Measurements from ENCODE around the gene BCL7A. TPM values are rescaled to one million over a fixed set of nuclear protein-coding genes. Genes with fewer than 3 reads are reported as not detected.

The BCL7A gene
- total and polyA plus RNA-seq, 2 of the 8 experiments (the other 6 are each of a cell fraction or from before 2014, with no cell fraction given), result 11.9 to 12.7 TPM

DNA sequence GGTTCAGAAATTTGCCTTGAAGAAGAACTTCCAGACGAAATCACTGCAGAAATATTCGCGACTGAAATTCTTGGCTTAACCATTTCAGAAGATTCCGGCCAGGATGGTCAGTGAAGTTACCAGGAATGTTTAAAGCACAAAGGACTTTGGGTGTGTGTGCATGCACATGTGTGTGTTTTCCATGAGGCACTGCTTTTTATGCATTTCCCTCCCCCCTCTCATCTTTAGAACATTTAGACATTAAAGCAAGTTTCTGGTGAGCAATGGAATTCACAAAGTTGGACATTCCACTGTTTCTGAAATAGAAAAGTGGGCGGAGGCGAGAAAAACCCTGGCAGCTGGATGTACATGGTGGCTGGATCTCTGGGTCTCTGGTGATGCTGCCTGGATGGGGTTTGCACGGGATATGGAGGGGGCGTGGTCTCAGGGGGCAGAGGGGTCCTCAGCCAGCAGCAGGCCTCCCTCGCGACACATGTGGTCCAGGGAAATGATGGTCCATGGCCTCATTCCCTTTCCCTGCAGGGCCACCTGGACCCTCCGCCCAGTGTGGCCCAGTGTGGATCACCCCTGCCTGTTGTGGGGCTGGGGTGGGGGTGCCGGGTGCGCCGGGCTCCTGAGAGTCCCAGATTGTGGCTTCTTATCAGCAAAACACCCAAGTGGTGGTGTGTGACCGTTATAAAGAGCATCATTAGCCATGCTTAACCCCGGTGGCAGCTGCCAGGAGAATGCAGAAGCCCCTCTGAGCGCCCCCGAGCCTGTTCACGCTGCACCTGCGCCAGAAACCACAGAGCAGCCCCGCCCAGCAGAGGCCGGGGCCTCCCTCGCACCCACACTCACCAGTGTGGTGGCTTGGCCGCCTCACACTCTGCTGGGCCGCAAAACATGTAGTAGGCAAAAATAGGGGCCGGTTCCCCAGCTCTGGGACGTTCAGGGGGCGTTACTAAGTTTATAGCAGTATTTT, 17.8 kb upstream of the BCL7A start:
- H3K23me2 ChIP-seq (ENCODE audit: low read depth, low read length), result no peaks in the 10 kb centered on the region
- no peaks in the 10 kb centered on the region for H3K36me3 ChIP-seq (ENCODE audit: control insufficient read depth in 2 of 4, insufficient read depth in 4 of 4, low read length in 3 of 4)
- no peak overlapping the region for H2BK12ac ChIP-seq (ENCODE audit: low read depth, low read length)
- CTCF ChIA-PET (ENCODE audit: partially characterized antibody), result interaction anchor here (0.8 kb wide), 2 partner anchors 28 to 89 kb away, joined by 3 to 4 read pairs; no protein-coding TSS in a partner anchor
- H3K9ac ChIP-seq (replicated peaks in 1 of 4; ENCODE audit: extremely low read depth in 1 of 4, low read depth in 3 of 4, low read length in 3 of 4), result no peak overlapping the region
- no peak overlapping the region for H3K27ac ChIP-seq (ENCODE audit: low read depth, low read length)
- no peak overlapping the region for H3K14ac ChIP-seq (ENCODE audit: insufficient read length)
- H3K4me3 ChIP-seq (ENCODE audit: extremely low read depth in 1 of 4, insufficient read depth in 2 of 4, low read depth in 3 of 4, low read length in 4 of 4), result no peak overlapping the region
- no peak overlapping the region; the same call in 1 of the 2 replicates for H4K8ac ChIP-seq (ENCODE audit: extremely low read depth, insufficient read depth, low read length)
- H4K5ac ChIP-seq (ENCODE audit: insufficient read length, low read depth, low read length), result no peak overlapping the region
- WGBS, 2 experiments (ENCODE audit: extremely low coverage in 1 of 2, insufficient coverage in 1 of 2, insufficient read length in 1 of 2, insufficient replicate concordance in 2 of 2, low coverage in 1 of 2, low lambda C conversion rate in 2 of 2, missing lambda C conversion rate in 1 of 2), result 90% methylated on average over 27 of the region's 28 CpGs; no CpG with 5 or more reads in 1 of the 2 experiments
- H2AK5ac ChIP-seq (ENCODE audit: low read depth, low read length), result no peak overlapping the region
- no peak overlapping the region for H3K23ac ChIP-seq (ENCODE audit: insufficient read length)
- no peak overlapping the region for H2BK20ac ChIP-seq (ENCODE audit: low read length)
- H3K4ac ChIP-seq (replicated peaks; ENCODE audit: insufficient read length, low read depth, low read length), result no peak overlapping the region
- H3K4me2 ChIP-seq (ENCODE audit: insufficient read depth in 1 of 2, low read depth in 2 of 2, low read length in 2 of 2), result no peak overlapping the region
- no peak overlapping the region for H2BK5ac ChIP-seq (ENCODE audit: low read depth, low read length)
- H3K79me1 ChIP-seq (ENCODE audit: low read depth, low read length), result no peaks in the 10 kb centered on the region
- FAIRE-seq (no peak), DNase-seq (ENCODE audit: low read depth in 1 of 2, low spot score in 2 of 2) (no peak)
- H3K79me2 ChIP-seq (ENCODE audit: control insufficient read depth in 1 of 2, insufficient read depth in 2 of 2, low read length in 2 of 2), result no peaks in the 10 kb centered on the region
- POLR2A ChIA-PET (ENCODE audit: partially characterized antibody), result interaction anchor here (1.3 kb wide), 1 partner anchor 17 kb away, joined by 4 read pairs; no protein-coding TSS in a partner anchor
- no peak overlapping the region for H4K91ac ChIP-seq (replicated peaks; ENCODE audit: insufficient read length, low read length)
- H3K9me3 ChIP-seq (ENCODE audit: insufficient read depth in 2 of 2, low read depth in 1 of 2, low read length in 1 of 2), result no peaks in the 10 kb centered on the region
- peaks cover 0 to 3% (median 0%) of the 10 kb centered on the region in 4 experiments; a peak in 2 of 7 replicates for H3K4me1 ChIP-seq (replicated peaks in 1 of 4; ENCODE audit: control insufficient read depth in 3 of 4, insufficient read depth in 4 of 4, low read length in 3 of 4)
- no peaks in the 10 kb centered on the region for H4K20me1 ChIP-seq (replicated peaks in 1 of 2; ENCODE audit: control insufficient read depth in 1 of 2, insufficient read depth in 2 of 2, low read length in 2 of 2)
- no peak overlapping the region for H3K18ac ChIP-seq (ENCODE audit: extremely low read depth, low read length)
- H2BK120ac ChIP-seq (replicated peaks; ENCODE audit: low read depth, low read length), result no peak overlapping the region
- no peak overlapping the region for H2AFZ ChIP-seq (ENCODE audit: low read length)
- H3K56ac ChIP-seq (replicated peaks; ENCODE audit: insufficient read length, low read depth, low read length), result no peak overlapping the region
- no peak overlapping the region for H2BK15ac ChIP-seq (ENCODE audit: low read length)
- H3K27me3 ChIP-seq (replicated peaks in 1 of 4; ENCODE audit: control insufficient read depth in 3 of 4, extremely low read depth in 1 of 4, insufficient read depth in 3 of 4, low read length in 3 of 4), result no peaks in the 10 kb centered on the region
- TF ChIP-seq SP1 (IDR thresholded peaks at IDR 0.05; ENCODE audit: low read depth, low read length), result no peak
- no peak for TF ChIP-seq EP300 (IDR thresholded peaks at IDR 0.05; ENCODE audit: borderline replicate concordance in 1 of 2, low read depth in 2 of 2, low read length in 2 of 2)
- TF ChIP-seq NRF1 (IDR thresholded peaks at IDR 0.05; ENCODE audit: low read depth, low read length), result no peak
- TF ChIP-seq KDM4A (IDR thresholded peaks at IDR 0.05; ENCODE audit: low read depth, low read length, severe bottlenecking), result no peak
- TF ChIP-seq BCL11A (IDR thresholded peaks at IDR 0.05; ENCODE audit: low read depth in 2 of 2, low read length in 2 of 2), result no peak
- TF ChIP-seq BACH1 (IDR thresholded peaks at IDR 0.05; ENCODE audit: low read length), result no peak
- TF ChIP-seq EGR1 (IDR thresholded peaks at IDR 0.05; ENCODE audit: borderline replicate concordance, low read depth, low read length), result no peak
- no peak for TF ChIP-seq TBP (IDR thresholded peaks at IDR 0.05; ENCODE audit: low read depth, low read length)
- no peak for TF ChIP-seq YY1 (IDR thresholded peaks at IDR 0.05; ENCODE audit: low read depth, low read length)
